Measurements from ENCODE around the gene ITIH3. TPM values are rescaled to one million over a fixed set of nuclear protein-coding genes. Genes with fewer than 3 reads are reported as not detected.

The ITIH3 gene
- total and polyA plus RNA-seq, 7 donors, result 0.18 to 0.77 (median 0.29) TPM; not detected in 2

GRCh38 chr3:52841981-52842340, 47.4 kb downstream of the ITIH3 start:
- Histone ChIP-seq H3K9me3 (no peaks in the 10 kb centered on the region), H3K36me3 (ENCODE audit: insufficient read depth in 1 of 2, low read depth in 1 of 2) (peaks cover 0 to 15% of the 10 kb centered on the region in 2 donors), H3K4me3 (no peak overlapping the region), H3K27ac (peak overlapping the region; percentile 97), H3K27me3 (ENCODE audit: insufficient read depth in 3 of 3, low read length in 2 of 3) (no peaks in the 10 kb centered on the region), H3K4me1 (peaks cover 93% of the 10 kb centered on the region)
- DNase-seq, result peak in 1 of 2 donors; percentile 49
- peak in 2 of 4 donors; percentile 13 to 16 for ATAC-seq
- intact Hi-C loops (cut with DNase I), result loop anchor here in 1 of 2 donors (2.0 kb wide), 1 partner anchor 51 kb away; no protein-coding TSS in a partner anchor
- WGBS, 3 donors, result 28 to 61% (median 37%) methylated on average over 12 of the region's 12 CpGs
- no peak for TF ChIP-seq CTCF (IDR thresholded peaks at IDR 0.05)

GRCh38 chr3:52842424-52842823, 47.8 kb downstream of the ITIH3 start:
- peaks cover 93% of the 10 kb centered on the region for H3K4me1 ChIP-seq
- no peaks in the 10 kb centered on the region for H3K27me3 ChIP-seq (ENCODE audit: insufficient read depth in 3 of 3, low read length in 2 of 3)
- 45 to 66% (median 46%) methylated on average over 7 of the region's 7 CpGs for WGBS, 3 donors
- ATAC-seq (peak; percentile 37 to 60 (median 42)), DNase-seq (peak in 1 of 2 donors; percentile 57)
- no peak overlapping the region for H3K4me3 ChIP-seq
- no peaks in the 10 kb centered on the region for H3K9me3 ChIP-seq
- intact Hi-C loops (cut with DNase I), result loop anchor here in 1 of 2 donors (2.0 kb wide), 1 partner anchor 50 kb away; no protein-coding TSS in a partner anchor
- H3K27ac ChIP-seq, result peak overlapping the region; percentile 97
- peaks cover 0 to 19% of the 10 kb centered on the region in 2 donors for H3K36me3 ChIP-seq (ENCODE audit: insufficient read depth in 1 of 2, low read depth in 1 of 2)
- no peak for TF ChIP-seq CTCF (IDR thresholded peaks at IDR 0.05)

GRCh38 chr3:52843108-52843865, 48.7 kb downstream of the ITIH3 start:
- peak in 2 of 4 donors; percentile 2 to 13 for ATAC-seq
- peak overlapping the region; percentile 97 for H3K27ac ChIP-seq
- no peak overlapping the region for H3K4me3 ChIP-seq
- H3K27me3 ChIP-seq (ENCODE audit: insufficient read depth in 3 of 3, low read length in 2 of 3), result no peaks in the 10 kb centered on the region
- WGBS, 3 donors, result 59 to 77% (median 59%) methylated on average over 20 of the region's 20 CpGs
- no peak for TF ChIP-seq CTCF (IDR thresholded peaks at IDR 0.05)
- peak in 1 of 2 donors; percentile 70 for DNase-seq
- intact Hi-C loops (cut with DNase I), result loop anchor here in 1 of 2 donors (2.0 kb wide), 1 partner anchor 50 kb away; no protein-coding TSS in a partner anchor
- no peaks in the 10 kb centered on the region for H3K9me3 ChIP-seq
- peaks cover 96% of the 10 kb centered on the region for H3K4me1 ChIP-seq
- peaks cover 0 to 19% of the 10 kb centered on the region in 2 donors for H3K36me3 ChIP-seq (ENCODE audit: insufficient read depth in 1 of 2, low read depth in 1 of 2)

- H3K27me3 ChIP-seq (ENCODE audit: insufficient read depth in 3 of 3, low read length in 2 of 3), result no peaks in the 10 kb centered on the region
- DNase-seq (peak in 1 of 2 donors; percentile 19), ATAC-seq (no peak)
- WGBS, 3 donors, result 65 to 73% (median 67%) methylated on average over 2 of the region's 2 CpGs
- intact Hi-C loops (cut with DNase I), result loop anchor here in 1 of 2 donors (2.0 kb wide), 1 partner anchor 49 kb away; no protein-coding TSS in a partner anchor
- H3K27ac ChIP-seq, result peak overlapping the region; percentile 97
- no peaks in the 10 kb centered on the region for H3K9me3 ChIP-seq
- no peak for TF ChIP-seq CTCF (IDR thresholded peaks at IDR 0.05)
- peaks cover 94% of the 10 kb centered on the region for H3K4me1 ChIP-seq
- no peak overlapping the region for H3K4me3 ChIP-seq
- H3K36me3 ChIP-seq (ENCODE audit: insufficient read depth in 1 of 2, low read depth in 1 of 2), result peaks cover 0 to 19% of the 10 kb centered on the region in 2 donors
Measured at GRCh38 chr3:52843881-52844280, 49.3 kb downstream of the ITIH3 start.

Data from psoas muscle (tissue), 8 donors.